ENCODE measurements around the gene ZBTB16.

GRCh38 chr11:114079511-114080065 is 20.1 kb downstream of the ZBTB16 start:
- TF ChIP-seq, protein P1, sequence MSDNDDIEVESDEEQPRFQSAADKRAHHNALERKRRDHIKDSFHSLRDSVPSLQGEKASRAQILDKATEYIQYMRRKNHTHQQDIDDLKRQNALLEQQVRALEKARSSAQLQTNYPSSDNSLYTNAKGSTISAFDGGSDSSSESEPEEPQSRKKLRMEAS (IDR thresholded peaks at IDR 0.05; ENCODE audit: insufficient read depth, insufficient read length): no peak
- no peak for TF ChIP-seq POLR2A (IDR thresholded peaks at IDR 0.05; ENCODE audit: low read depth, low read length)
- no peak for TF ChIP-seq CTCF (IDR thresholded peaks at IDR 0.05; ENCODE audit: extremely low read depth in 1 of 2, insufficient read depth in 1 of 2, low read depth in 1 of 2, low read length in 2 of 2)
- no peak for TF ChIP-seq GATA2 (IDR thresholded peaks at IDR 0.05; ENCODE audit: insufficient read depth, insufficient read length, low read depth, low read length)
- no peak for TF ChIP-seq EZH2 (IDR thresholded peaks at IDR 0.05; ENCODE audit: borderline replicate concordance, low read depth, low read length, severe bottlenecking)
- TF ChIP-seq JUN (IDR thresholded peaks at IDR 0.05; ENCODE audit: borderline replicate concordance, insufficient read depth, insufficient read length, low read depth): no peak
- no peak for TF ChIP-seq MYC (IDR thresholded peaks at IDR 0.05; ENCODE audit: low read depth, low read length)

Data from endothelial cell of umbilical vein (primary cell).